IMR-90 (cell line): ENCODE data around the gene TCF12. TPM values are rescaled to one million over a fixed set of nuclear protein-coding genes. Genes with fewer than 3 reads are reported as not detected.

Source experiments
- ATAC-seq: fragments of 200-7000 bp; cut with Tn5 transposase; 2 replicates; pipeline ENCODE4 v1.9.1; 2020; ENCODE audit warnings: low read depth, mild to moderate bottlenecking, moderate library complexity
- BruUV-seq: library from RNA; stranded (reverse); fragments of 400-500 nt; replicated peaks from 2 replicates; lab custom pipeline; 2021; lab: Mats Ljungman, UMichigan
- CTCF ChIA-PET: fragments of 300-600 bp; formaldehyde crosslinking; extraction: SDS; loops from one replicate; lab custom pipeline; 2021; ENCODE audit warnings: antibody characterized with exemption; lab: Yijun Ruan, JAX
- POLR2A ChIA-PET: fragments of 300-600 bp; sonication (Branson Sonifier 250); formaldehyde crosslinking; loops from one replicate; lab custom pipeline; 2022; ENCODE audit warnings: antibody characterized with exemption; ENCODE audit not compliant: unreplicated experiment; lab: Charles Lee
- DNase-seq: peaks from one replicate; pipeline ENCODE4 v3.0.0; 2013
- H2AFZ ChIP-seq: replicated peaks from 2 replicates; pipeline ENCODE3; 2013; ENCODE audit warnings: low read length, mild to moderate bottlenecking; ENCODE audit not compliant: poor library complexity
- H2AK5ac ChIP-seq: 2 replicates; pipeline ENCODE4 v1.6.1; 2013; ENCODE audit warnings: low read depth, low read length, inconsistent platforms
- H2AK9ac ChIP-seq: replicated peaks from 2 replicates; pipeline ENCODE3; 2013; ENCODE audit warnings: mild to moderate bottlenecking, low read depth, low read length, moderate library complexity; ENCODE audit not compliant: poor library complexity
- H2BK120ac ChIP-seq: 2 replicates; pipeline ENCODE4 v1.6.1; 2013; ENCODE audit warnings: low read depth, low read length, inconsistent platforms
- H2BK15ac ChIP-seq: 3 replicates; pipeline ENCODE4 v1.6.1; 2013; ENCODE audit warnings: low read depth, low read length, inconsistent platforms
- H2BK20ac ChIP-seq: 2 replicates; pipeline ENCODE4 v1.6.1; 2013; ENCODE audit warnings: low read depth, mild to moderate bottlenecking, inconsistent platforms, low read length, moderate library complexity
- H2BK5ac ChIP-seq: 2 replicates; pipeline ENCODE4 v1.6.1; 2013; ENCODE audit warnings: mild to moderate bottlenecking, low read depth, low read length, inconsistent platforms; ENCODE audit not compliant: poor library complexity, severe bottlenecking
- H3K14ac ChIP-seq: replicated peaks from 2 replicates; pipeline ENCODE4 v1.6.1; 2013; ENCODE audit warnings: low read depth, low read length, inconsistent platforms
- H3K18ac ChIP-seq: 2 replicates; pipeline ENCODE4 v1.6.1; 2013; ENCODE audit warnings: low read depth, low read length, control low read depth
- H3K23ac ChIP-seq: 2 replicates; pipeline ENCODE4 v1.6.1; 2013; ENCODE audit warnings: low read depth, low read length, inconsistent platforms
- H3K27ac ChIP-seq: 2 replicates; pipeline ENCODE4 v1.5.1; 2013; ENCODE audit warnings: mild to moderate bottlenecking, control low read depth, low read length; ENCODE audit not compliant: insufficient read depth
- H3K27me3 ChIP-seq: 2 replicates; pipeline ENCODE4 v1.6.1; 2013; ENCODE audit warnings: low read length; ENCODE audit not compliant: control insufficient read depth, insufficient read depth
- H3K36me3 ChIP-seq: 2 replicates; pipeline ENCODE4 v1.6.1; 2013; ENCODE audit warnings: low read length, mixed read lengths; ENCODE audit not compliant: control insufficient read depth, insufficient read depth
- H3K4ac ChIP-seq: 2 replicates; pipeline ENCODE4 v1.6.1; 2013; ENCODE audit warnings: low read depth, low read length, inconsistent platforms
- H3K4me1 ChIP-seq: 2 replicates; pipeline ENCODE4 v1.6.1; 2013; ENCODE audit warnings: low read length, mixed read lengths; ENCODE audit not compliant: control insufficient read depth, insufficient read depth
- H3K4me2 ChIP-seq: 2 replicates; pipeline ENCODE4 v1.6.1; 2013; ENCODE audit warnings: low read depth, mild to moderate bottlenecking, control low read depth, low read length, moderate library complexity
- H3K4me3 ChIP-seq: 2 replicates; pipeline ENCODE4 v1.5.1; 2013; ENCODE audit warnings: low read depth, mild to moderate bottlenecking, control low read depth, low read length, moderate library complexity; ENCODE audit not compliant: insufficient read depth
- H3K56ac ChIP-seq: 2 replicates; pipeline ENCODE4 v1.6.1; 2013; ENCODE audit warnings: low read length, inconsistent platforms; ENCODE audit not compliant: insufficient read depth; ENCODE audit errors: extremely low read depth
- H3K79me1 ChIP-seq, 2 experiments: 2 replicates each; pipeline ENCODE4 v1.6.1; 2013; ENCODE audit warnings: low read length in 2 of 2, inconsistent platforms in 1 of 2, low read depth in 1 of 2
- H3K9ac ChIP-seq: 2 replicates; pipeline ENCODE4 v1.6.1; 2013; ENCODE audit warnings: low read depth, low read length, control low read depth
- H3K9me1 ChIP-seq: 2 replicates; pipeline ENCODE4 v1.6.1; 2013; ENCODE audit warnings: low read length, inconsistent platforms; ENCODE audit not compliant: insufficient read depth
- H3K9me3 ChIP-seq: 2 replicates; pipeline ENCODE4 v1.6.1; 2013; ENCODE audit warnings: low read length; ENCODE audit not compliant: control insufficient read depth, insufficient read depth
- H4K20me1 ChIP-seq: 2 replicates; pipeline ENCODE4 v1.6.1; 2013; ENCODE audit warnings: low read length, inconsistent platforms; ENCODE audit not compliant: insufficient read depth
- H4K5ac ChIP-seq: 2 replicates; pipeline ENCODE4 v1.6.1; 2013; ENCODE audit warnings: mild to moderate bottlenecking, low read depth, low read length, control low read depth
- H4K8ac ChIP-seq, 2 experiments: 2 replicates each; pipeline ENCODE4 v1.6.1; 2013; ENCODE audit warnings: low read depth in 2 of 2, low read length in 2 of 2, control low read depth in 1 of 2, inconsistent platforms in 1 of 2
- H4K91ac ChIP-seq: 2 replicates; pipeline ENCODE4 v1.6.1; 2013; ENCODE audit warnings: low read depth, low read length, inconsistent platforms; ENCODE audit not compliant: insufficient read depth
- BHLHE40 ChIP-seq: fragments of 150-350 bp; IDR thresholded peaks from 2 replicates; pipeline ENCODE4 v1.6.1; 2016; ENCODE audit warnings: mild to moderate bottlenecking, low read depth, low read length
- CHD1 ChIP-seq: IDR thresholded peaks from 2 replicates; pipeline ENCODE4 v1.6.1; 2012; ENCODE audit warnings: low read depth, low read length, improper control_type of control experiment
- ELK1 ChIP-seq: fragments of 150-350 bp; IDR thresholded peaks from 2 replicates; pipeline ENCODE4 v1.6.1; 2016; ENCODE audit warnings: low read depth, mild to moderate bottlenecking, low read length, moderate library complexity, borderline replicate concordance
- FOS ChIP-seq: fragments of 150-350 bp; IDR thresholded peaks from 2 replicates; pipeline ENCODE4 v1.6.1; 2016; ENCODE audit warnings: low read depth, low read length
- MAFK ChIP-seq: IDR thresholded peaks from 2 replicates; pipeline ENCODE4 v1.6.1; 2012; ENCODE audit warnings: low read depth, low read length, improper control_type of control experiment
- NFE2L2 ChIP-seq: fragments of 150-350 bp; IDR thresholded peaks from 2 replicates; pipeline ENCODE4 v1.6.1; 2016; ENCODE audit warnings: low read depth, mild to moderate bottlenecking, low read length
- POLR2A ChIP-seq: IDR thresholded peaks from 2 replicates; pipeline ENCODE4 v1.6.1; 2012; ENCODE audit warnings: mild to moderate bottlenecking, low read depth, low read length
- RAD21 ChIP-seq: IDR thresholded peaks from 2 replicates; pipeline ENCODE4 v1.6.1; 2012; ENCODE audit warnings: low read length, improper control_type of control experiment
- RCOR1 ChIP-seq: IDR thresholded peaks from 2 replicates; pipeline ENCODE4 v1.6.1; 2012; ENCODE audit warnings: mild to moderate bottlenecking, low read length, improper control_type of control experiment; ENCODE audit not compliant: insufficient replicate concordance
- RFX5 ChIP-seq: IDR thresholded peaks from 2 replicates; pipeline ENCODE4 v1.8.0; 2012; ENCODE audit warnings: low read depth, mild to moderate bottlenecking, low read length, moderate library complexity
- SMC3 ChIP-seq: fragments of 150-350 bp; IDR thresholded peaks from 2 replicates; pipeline ENCODE4 v1.6.1; 2016; ENCODE audit warnings: low read depth, mild to moderate bottlenecking, antibody characterized with exemption, low read length, moderate library complexity
- USF2 ChIP-seq: fragments of 150-350 bp; IDR thresholded peaks from 2 replicates; pipeline ENCODE4 v1.6.1; 2017; ENCODE audit warnings: mild to moderate bottlenecking, antibody characterized with exemption, low read length, low read depth
- WGBS, 2 experiments: methylation state at CpG; one replicate each; pipeline versions ENCODE4 v1.1.5 to v1.1.7; 2013; ENCODE audit warnings: missing lambda C conversion rate in 2 of 2; ENCODE audit not compliant: insufficient read length in 1 of 2; ENCODE audit errors: extremely low coverage in 2 of 2; 5-methylcytosine and 5-hydroxymethylcytosine counted together
- dilution Hi-C: fragments of 300-500 bp; cut with HindIII; formaldehyde crosslinking; loops from one replicate; pipeline ENCODE4 v1.14.3; 2018; ENCODE audit warnings: low sequenced_read_pairs; ENCODE audit not compliant: unreplicated experiment
- in situ Hi-C: fragments of 300-500 bp; cut with MboI; formaldehyde crosslinking; loops from 3 replicates; pipeline ENCODE4 v1.14.3; 2019; ENCODE audit warnings: low sequenced_read_pairs, inconsistent platforms, mixed read lengths
- intact Hi-C: fragments of 100-400 bp; cut with micrococcal nuclease; formaldehyde crosslinking; loops from 2 replicates; pipeline ENCODE4 v1.10.0; 2022
- polyA plus RNA-seq, 3 experiments: library from polyadenylated mRNA; depleted of rRNA; stranded (reverse); fragments of >200 nt; gene quantifications; 2 replicates each; pipeline ENCODE4 v1.2.3, GENCODE V29; 2012; ENCODE audit warnings: low replicate concordance in 1 of 3
- total RNA-seq: library from RNA; depleted of rRNA; stranded (reverse); fragments of >200 nt; gene quantifications from 2 replicates; pipeline ENCODE4 v1.2.3, GENCODE V29; 2012

The TCF12 gene
- total and polyA plus RNA-seq, 2 of the 4 experiments (the other 2 are of a cell fraction), result 79.4 to 160 TPM

- Histone ChIP-seq H3K4me3 (no peak overlapping the region), H2AFZ (no peak overlapping the region), H3K9me1 (no peaks in the 10 kb centered on the region), H4K8ac (peak overlapping the region in 1 of 2 experiments; percentile 76; a peak in 2 of 4 replicates), H3K14ac (peak overlapping the region; percentile 77), H3K36me3 (no peaks in the 10 kb centered on the region), H3K79me1 (peaks cover 3 to 27% of the 10 kb centered on the region in 2 experiments), H3K4me1 (peaks cover 11% of the 10 kb centered on the region), H3K27me3 (no peaks in the 10 kb centered on the region), H2BK15ac (peak overlapping the region; percentile 75), H3K4ac (peak overlapping the region; percentile 71), H4K91ac (peak overlapping the region; percentile 80), H2AK5ac (no peak overlapping the region), H2BK5ac (peak overlapping the region; percentile 98), H3K56ac (peak overlapping the region; percentile 86), H2AK9ac (no peak overlapping the region), H3K27ac (peak overlapping the region; percentile 77; the same call in 1 of the 2 replicates), H3K9ac (peak overlapping the region; percentile 16; the same call in 1 of the 2 replicates), H2BK120ac (peak overlapping the region; percentile 90), H3K18ac (peak overlapping the region; percentile 80), H3K4me2 (peak overlapping the region; percentile 85), H4K5ac (peak overlapping the region; percentile 0; the same call in 1 of the 2 replicates), H3K9me3 (no peaks in the 10 kb centered on the region), H4K20me1 (no peaks in the 10 kb centered on the region), H3K23ac (peak overlapping the region; percentile 94), H2BK20ac (peak overlapping the region; percentile 75)
- TF ChIP-seq MAFK (no peak), USF2 (no peak), NFE2L2 (no peak), ELK1 (no peak), CHD1 (no peak), SMC3 (no peak), BHLHE40 (no peak), RCOR1 (no peak), POLR2A (no peak), RAD21 (no peak), FOS (no peak), RFX5 (no peak)
- DNase-seq (no peak), ATAC-seq (no peak)
- CTCF ChIA-PET, result interaction anchor here (1.1 kb wide), 1 partner anchor 69 kb away, joined by 4 read pairs; no protein-coding TSS in a partner anchor
- dilution Hi-C loops, result no loop called here
- intact Hi-C loops, result loop anchor here (2.0 to 5.0 kb wide), 2 partner anchors 311 to 484 kb away; partner anchors contain the start of gene ZNF280D
- no CpG with 5 or more reads among the region's 3 CpGs for WGBS, 2 experiments
- POLR2A ChIA-PET, result no interaction called here
- BruUV-seq, result no TSS peak
- in situ Hi-C loops, result loop anchor here (10.0 kb wide), 1 partner anchor 721 kb away; no protein-coding TSS in a partner anchor
Observed at GRCh38 chr15:57215881-57216280, 297.4 kb downstream of the TCF12 start.
